Activated naive CD8-positive, alpha-beta T cell treated with anti-CD3 and anti-CD28 coated beads, Interleukin-2, amount 50 U/mL, for 24 hours (primary cell): ENCODE measurements around the gene ETV5.

Experiments
- ATAC-seq: fragments of 150-1000 bp; cut with Tn5 transposase; one replicate; pipeline ENCODE4 v1.10.0; 2021
- DNase-seq: peaks from one replicate; pipeline ENCODE4 v3.0.0; 2021
- H3K27ac Mint-ChIP-seq: one replicate; pipeline ENCODE4 v1.8.0; 2021; ENCODE audit warnings: mild to moderate bottlenecking, mixed read lengths
- H3K27me3 Mint-ChIP-seq: one replicate; pipeline ENCODE4 v1.8.0; 2021; ENCODE audit warnings: mixed read lengths
- H3K36me3 Mint-ChIP-seq: one replicate; pipeline ENCODE4 v1.8.0; 2021; ENCODE audit warnings: low read depth, mixed read lengths
- H3K4me1 Mint-ChIP-seq: one replicate; pipeline ENCODE4 v1.8.0; 2021; ENCODE audit warnings: mixed read lengths
- H3K4me3 Mint-ChIP-seq: one replicate; pipeline ENCODE4 v1.8.0; 2021; ENCODE audit warnings: mild to moderate bottlenecking, moderate library complexity, mixed read lengths
- H3K9me3 Mint-ChIP-seq: one replicate; pipeline ENCODE4 v1.8.0; 2021; ENCODE audit warnings: mixed read lengths

Gene ETV5

DNA sequence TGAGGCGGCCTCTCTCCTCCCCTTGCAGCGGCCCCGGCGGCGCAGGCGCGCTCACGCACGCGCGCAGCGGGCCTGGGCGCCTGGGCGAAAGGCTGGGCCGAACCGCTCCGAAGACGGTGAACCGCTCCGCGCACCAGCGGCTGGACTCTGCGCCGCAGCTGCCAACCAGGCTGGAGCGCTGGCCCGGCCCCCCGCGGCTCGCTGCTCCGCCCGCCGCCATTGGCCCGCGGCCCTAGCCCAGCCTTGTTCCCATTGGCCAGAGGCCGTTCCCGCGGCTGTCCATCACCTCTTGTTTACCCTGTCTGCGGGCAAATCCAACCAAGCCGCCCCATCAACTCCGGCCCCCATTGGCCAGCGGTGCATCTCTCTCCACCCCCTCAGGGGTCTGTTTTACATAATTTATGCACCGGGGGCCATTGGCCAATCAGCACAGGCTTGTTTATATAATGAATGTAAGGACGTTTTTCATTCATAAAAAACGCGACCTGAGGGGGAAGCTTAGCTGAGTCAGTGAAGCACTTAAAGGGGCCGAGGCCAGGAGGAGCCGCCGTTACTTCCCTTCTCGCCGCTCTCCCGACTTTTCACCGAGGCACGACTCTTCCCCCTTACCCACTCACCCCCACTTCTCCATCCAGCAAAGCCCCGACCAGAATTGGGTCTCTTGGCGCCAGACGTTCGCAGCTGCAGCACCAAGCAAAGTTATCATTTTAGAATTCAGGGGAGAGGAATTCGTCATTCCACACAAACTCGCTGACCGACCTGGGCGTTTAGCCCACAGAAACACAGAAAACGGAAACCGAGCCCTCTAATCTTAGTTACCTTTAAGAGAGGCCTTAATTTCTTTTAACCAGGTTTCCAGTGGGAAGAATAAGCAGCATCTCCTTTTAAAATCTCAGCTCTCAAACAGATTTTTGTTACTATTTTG lies at the start of gene ETV5:
TSS of gene ETV5 (minus strand) at position 149 of the 925 bp plus-strand sequence. CDS start 3,221 bp downstream, outside the sequence.
- DNase-seq: peak; percentile 93
- H3K4me1 Mint-ChIP-seq: peaks cover 35% of the 10 kb centered on the region

DNA sequence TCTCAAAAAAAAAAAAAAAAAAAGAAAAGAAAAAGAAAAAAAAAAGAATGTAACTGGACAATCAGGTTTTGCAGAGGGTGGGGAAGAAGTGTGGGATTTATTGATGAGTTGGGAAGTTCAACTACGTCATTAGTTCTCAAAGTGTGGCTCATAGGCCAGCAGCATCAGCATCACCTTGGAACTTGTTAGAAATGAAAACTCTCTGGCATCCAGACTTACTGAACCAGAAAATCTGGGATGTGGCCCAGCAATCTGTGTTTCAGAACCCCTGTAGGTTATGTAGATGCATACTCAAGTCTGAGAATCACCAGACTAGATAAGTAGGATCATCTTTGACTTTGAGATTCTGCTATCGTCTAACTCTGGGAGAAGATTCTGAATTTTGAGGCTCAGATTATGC lies 45.8 kb upstream of the ETV5 start:
- Mint-ChIP-seq H3K9me3 (peaks cover 3% of the 10 kb centered on the region), H3K27me3 (peaks cover 38% of the 10 kb centered on the region), H3K4me3 (no peak overlapping the region), H3K27ac (no peak overlapping the region), H3K4me1 (peaks cover 25% of the 10 kb centered on the region), H3K36me3 (peaks cover 2% of the 10 kb centered on the region)
- no peak for DNase-seq
- ATAC-seq: no peak

More for the DNA sequence above, at the start of gene ETV5:
- Mint-ChIP-seq H3K36me3 (peaks cover 3% of the 10 kb centered on the region), H3K4me3 (peak within 1 kb of the TSS; percentile 85), H3K9me3 (no peaks in the 10 kb centered on the region), H3K27me3 (peaks cover 75% of the 10 kb centered on the region), H3K27ac (peak within 1 kb of the TSS; percentile 88)
- ATAC-seq: peak; percentile 98

DNA sequence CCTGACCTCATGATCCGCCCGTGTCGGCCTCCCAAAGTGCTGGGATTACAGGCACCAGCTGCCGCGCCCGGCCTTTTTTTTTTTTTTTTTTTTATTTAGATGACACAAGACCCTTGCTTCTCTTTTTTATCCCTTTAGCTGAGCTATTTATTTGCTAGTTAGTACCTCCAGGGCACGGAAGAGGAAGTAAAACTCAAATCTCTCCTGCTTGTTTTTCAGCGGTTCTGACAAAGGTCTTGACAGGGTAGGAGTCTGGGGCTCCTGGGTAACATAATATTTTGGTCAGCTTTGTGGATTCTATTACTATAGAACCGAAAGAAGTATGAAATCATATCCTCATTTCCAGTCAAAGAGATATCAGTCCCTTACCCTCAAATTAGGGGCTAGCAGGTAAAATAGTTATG lies 44.0 kb upstream of the ETV5 start:
- Mint-ChIP-seq H3K27ac (peak overlapping the region; percentile 22), H3K36me3 (peaks cover 2% of the 10 kb centered on the region), H3K27me3 (peaks cover 39% of the 10 kb centered on the region), H3K4me1 (peaks cover 25% of the 10 kb centered on the region), H3K9me3 (peaks cover 3% of the 10 kb centered on the region), H3K4me3 (no peak overlapping the region)
- ATAC-seq (peak; percentile 50), DNase-seq (no peak)

DNA sequence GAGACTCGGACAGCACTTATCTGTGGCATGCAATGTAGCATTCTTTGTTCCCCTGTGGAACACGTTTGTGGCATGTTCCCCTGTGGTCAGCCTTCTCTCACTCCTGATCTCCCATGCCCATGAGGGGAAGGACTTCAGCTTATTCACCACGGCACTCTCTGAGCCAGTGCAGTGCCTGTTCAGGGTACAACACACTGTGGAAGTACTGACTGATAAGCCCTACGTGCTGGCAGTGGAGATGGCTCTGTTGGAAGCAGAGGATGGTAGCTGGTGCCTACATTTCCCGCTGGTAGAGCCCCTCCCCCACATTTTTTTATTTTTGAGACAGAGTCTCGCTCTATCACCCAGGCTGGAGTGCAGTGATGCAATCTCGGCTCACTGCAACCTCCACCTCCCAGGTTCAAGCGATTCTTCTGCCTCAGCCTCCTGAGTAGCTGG lies 43.5 kb upstream of the ETV5 start:
- no peak for ATAC-seq
- H3K4me3 Mint-ChIP-seq: no peak overlapping the region
- H3K27me3 Mint-ChIP-seq: peaks cover 39% of the 10 kb centered on the region

DNA sequence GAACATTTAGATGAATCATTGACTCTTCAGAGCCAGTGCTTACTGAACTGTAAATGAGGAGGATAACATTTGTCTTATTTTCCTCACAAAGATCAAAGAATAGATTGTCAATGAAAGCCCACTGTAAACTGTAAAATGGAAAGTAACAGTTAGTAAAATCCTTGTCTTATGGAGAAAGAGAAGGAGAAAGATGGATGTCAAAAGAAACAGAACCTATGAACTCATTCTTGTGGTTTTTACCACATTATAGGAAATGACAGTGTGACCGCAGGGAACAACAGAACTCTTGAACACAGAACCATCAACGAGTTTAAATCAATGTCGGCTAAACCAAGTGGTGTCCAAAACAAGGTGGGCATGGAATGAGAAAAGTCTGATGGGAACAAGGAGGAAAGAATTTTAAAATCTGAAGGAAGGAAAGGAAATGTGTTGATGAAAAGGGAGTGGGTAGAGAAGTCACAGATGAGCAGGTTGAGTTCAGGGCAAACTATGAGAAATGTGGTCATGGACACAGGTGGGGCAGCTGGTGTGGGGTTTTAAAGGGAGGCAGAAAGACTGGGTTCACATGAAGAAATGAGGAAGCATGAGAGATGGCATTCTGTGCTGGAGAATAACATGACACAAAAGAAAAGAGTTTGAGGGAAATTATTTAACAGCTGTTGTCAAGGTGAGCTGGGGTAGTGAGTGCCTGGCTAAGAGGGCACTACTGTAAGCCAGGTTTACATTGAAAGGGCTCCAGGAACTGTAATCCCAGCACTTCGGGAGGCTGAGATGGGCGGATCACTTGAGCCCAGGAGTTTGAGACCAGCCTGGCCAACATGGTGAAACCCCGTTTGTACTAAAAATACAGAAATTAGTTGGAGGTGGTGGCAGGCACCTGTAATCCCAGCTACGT lies 42.4 kb upstream of the ETV5 start:
- ATAC-seq (peak; percentile 45), DNase-seq (no peak)
- peaks cover 3% of the 10 kb centered on the region for H3K9me3 Mint-ChIP-seq
- H3K27ac Mint-ChIP-seq: peak overlapping the region; percentile 57
- peaks cover 39% of the 10 kb centered on the region for H3K27me3 Mint-ChIP-seq
- peaks cover 2% of the 10 kb centered on the region for H3K36me3 Mint-ChIP-seq
- H3K4me1 Mint-ChIP-seq: peaks cover 25% of the 10 kb centered on the region
- peak overlapping the region; percentile 4 for H3K4me3 Mint-ChIP-seq

More for the DNA sequence above, 43.5 kb upstream of the ETV5 start:
- peaks cover 25% of the 10 kb centered on the region for H3K4me1 Mint-ChIP-seq
- H3K27ac Mint-ChIP-seq: no peak overlapping the region
- peaks cover 3% of the 10 kb centered on the region for H3K9me3 Mint-ChIP-seq
- peaks cover 2% of the 10 kb centered on the region for H3K36me3 Mint-ChIP-seq
- DNase-seq: no peak

DNA sequence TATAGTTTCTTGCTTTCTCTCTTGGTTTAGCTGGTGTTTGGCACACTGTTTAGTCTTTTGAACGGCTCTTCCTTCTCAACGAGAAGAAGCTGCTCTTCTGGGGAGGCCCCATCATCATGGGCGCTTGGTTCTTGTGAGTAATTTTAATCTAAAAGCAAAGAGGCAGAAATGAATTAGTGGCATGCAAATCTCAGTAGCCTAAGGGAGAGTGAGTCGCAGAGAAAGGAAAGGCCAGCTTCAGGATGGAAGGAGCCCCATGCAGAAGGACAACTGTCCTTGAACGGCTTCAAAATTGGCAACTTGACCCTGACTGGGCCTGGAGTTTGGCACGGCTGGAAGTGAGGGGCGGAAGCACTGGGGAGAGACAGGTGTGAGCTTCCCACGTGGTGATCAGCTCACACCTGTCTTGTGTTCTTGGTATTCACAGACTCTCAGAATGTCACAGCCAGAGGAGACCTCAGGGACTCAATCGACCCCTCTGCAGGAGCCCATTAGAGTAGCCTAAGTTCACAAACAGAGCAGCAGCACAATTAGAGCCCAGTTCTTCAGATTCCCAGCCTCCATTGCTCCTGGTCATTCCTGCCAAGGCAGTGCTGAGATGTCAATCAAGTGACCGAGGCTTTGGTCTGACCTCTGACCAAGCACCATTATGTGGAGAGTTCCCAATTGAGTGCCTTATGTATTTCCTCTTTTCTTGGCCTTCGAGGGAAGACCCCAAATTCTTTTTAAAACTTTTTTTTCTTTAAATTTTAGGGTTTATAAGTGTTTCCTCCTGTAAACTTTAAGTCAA lies 41.3 kb upstream of the ETV5 start:
- Mint-ChIP-seq H3K9me3 (peaks cover 3% of the 10 kb centered on the region), H3K27ac (no peak overlapping the region), H3K36me3 (peaks cover 2% of the 10 kb centered on the region), H3K27me3 (peaks cover 36% of the 10 kb centered on the region), H3K4me1 (peaks cover 25% of the 10 kb centered on the region), H3K4me3 (no peak overlapping the region)
- no peak for ATAC-seq
- DNase-seq: no peak

DNA sequence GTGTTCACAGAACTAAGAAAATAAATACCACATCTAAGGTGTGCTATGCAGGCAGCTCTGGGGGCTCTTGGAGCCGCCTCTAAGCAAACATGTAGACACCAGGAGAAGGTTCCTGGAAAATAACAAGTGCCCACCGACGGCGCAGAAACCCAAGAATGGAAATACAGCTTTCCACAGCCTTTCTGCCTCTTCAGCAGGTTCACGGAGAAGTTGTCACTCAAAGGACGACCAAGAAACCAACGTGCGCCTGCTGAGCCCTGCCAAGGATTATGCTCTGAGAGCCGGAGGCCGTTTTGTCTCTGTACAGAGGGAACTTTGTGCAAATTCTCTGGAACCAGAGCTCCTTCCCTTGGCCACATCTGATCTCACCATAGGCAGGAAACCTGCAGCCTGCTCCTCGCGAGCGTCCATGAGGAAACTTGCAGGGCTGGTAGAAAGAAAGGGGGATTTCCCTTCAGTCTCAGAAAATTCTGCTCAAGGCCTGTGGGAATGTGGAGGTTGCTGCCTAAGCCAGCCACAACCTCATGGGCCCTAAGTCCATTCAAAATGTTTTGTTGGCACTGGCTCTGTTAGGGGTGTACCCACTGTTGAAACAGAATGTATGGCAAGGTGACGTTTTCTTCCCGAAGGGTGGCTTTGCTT lies 40.6 kb upstream of the ETV5 start:
- peaks cover 36% of the 10 kb centered on the region for H3K27me3 Mint-ChIP-seq
- peaks cover 25% of the 10 kb centered on the region for H3K4me1 Mint-ChIP-seq
- no peak overlapping the region for H3K4me3 Mint-ChIP-seq
- DNase-seq (no peak), ATAC-seq (no peak)
- peaks cover 3% of the 10 kb centered on the region for H3K9me3 Mint-ChIP-seq
- no peak overlapping the region for H3K27ac Mint-ChIP-seq
- peaks cover 2% of the 10 kb centered on the region for H3K36me3 Mint-ChIP-seq

DNA sequence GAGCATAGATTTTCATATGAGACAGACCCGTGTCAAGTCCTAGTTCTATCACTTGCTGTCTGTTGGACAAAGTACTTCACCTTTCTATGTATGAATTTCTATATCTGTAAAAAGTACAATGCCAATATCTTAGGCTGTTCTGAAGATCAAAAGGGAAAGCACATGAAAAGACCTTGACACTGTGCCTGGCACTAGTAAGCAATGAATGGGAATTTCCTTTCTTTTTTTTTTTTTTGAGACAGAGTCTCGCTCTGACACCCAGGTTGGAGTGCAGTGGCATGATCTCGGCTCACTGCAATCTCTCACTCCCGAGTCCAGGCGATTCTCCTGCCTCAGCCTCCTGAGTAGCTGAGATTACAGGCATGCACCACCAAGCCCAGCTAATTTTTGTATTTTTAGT lies 35.4 kb upstream of the ETV5 start:
- no peaks in the 10 kb centered on the region for H3K4me1 Mint-ChIP-seq

DNA sequence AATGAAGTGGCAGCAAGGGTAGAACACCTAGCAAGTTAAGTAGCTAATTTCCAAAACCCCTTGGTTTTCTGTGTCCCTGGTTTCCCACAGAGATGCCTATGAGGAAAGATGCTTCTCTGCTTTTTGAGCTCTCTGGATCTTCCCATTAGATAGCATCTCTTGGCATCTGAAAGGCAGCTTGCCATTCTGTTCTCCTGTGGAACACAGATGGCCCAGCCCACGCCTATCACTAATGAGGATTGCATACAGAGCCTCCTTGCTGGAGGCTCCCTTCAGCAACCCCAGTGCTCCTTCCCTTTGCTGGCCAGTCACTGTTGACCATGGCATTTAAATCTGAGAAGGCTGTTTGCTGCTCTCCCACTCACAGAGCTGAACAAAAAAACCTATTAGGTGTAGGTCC lies 34.4 kb upstream of the ETV5 start:
- Mint-ChIP-seq H3K27ac (no peak overlapping the region), H3K27me3 (peaks cover 6% of the 10 kb centered on the region)
- no peak for DNase-seq

More for the DNA sequence above, 35.4 kb upstream of the ETV5 start:
- Mint-ChIP-seq H3K36me3 (no peaks in the 10 kb centered on the region), H3K9me3 (no peaks in the 10 kb centered on the region), H3K27me3 (peaks cover 8% of the 10 kb centered on the region), H3K4me3 (no peak overlapping the region), H3K27ac (no peak overlapping the region)
- no peak for ATAC-seq
- no peak for DNase-seq

DNA sequence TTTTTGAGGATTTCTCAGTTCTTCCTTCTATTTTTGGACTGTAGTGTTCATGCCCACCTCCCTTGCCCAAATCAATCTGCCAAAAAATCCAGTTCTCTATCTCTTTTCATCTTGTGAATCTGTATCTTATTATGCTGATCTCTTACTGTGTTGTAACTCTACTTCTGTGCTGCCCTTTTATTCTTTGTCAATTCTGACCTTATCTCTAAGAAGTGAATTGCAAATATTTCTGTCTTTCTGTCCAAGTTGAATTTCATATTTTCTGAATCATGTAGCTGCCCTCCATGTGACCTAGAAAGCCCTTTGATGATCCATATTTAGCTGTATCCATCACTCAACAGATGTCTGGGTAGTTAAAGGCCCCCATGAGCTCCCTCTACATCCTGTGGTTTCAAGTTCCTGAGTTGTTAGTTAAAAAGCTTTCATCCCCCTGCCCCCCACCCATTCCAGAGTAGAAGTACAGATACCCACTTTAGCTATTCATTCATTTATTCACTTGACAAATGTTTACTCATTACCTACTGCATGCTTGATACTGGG lies 33.6 kb upstream of the ETV5 start:
- Mint-ChIP-seq H3K36me3 (no peaks in the 10 kb centered on the region), H3K4me3 (no peak overlapping the region), H3K9me3 (no peaks in the 10 kb centered on the region), H3K27ac (no peak overlapping the region), H3K4me1 (no peaks in the 10 kb centered on the region), H3K27me3 (peaks cover 6% of the 10 kb centered on the region)
- ATAC-seq (no peak), DNase-seq (no peak)

More for the DNA sequence above, 34.4 kb upstream of the ETV5 start:
- no peak overlapping the region for H3K4me3 Mint-ChIP-seq
- H3K9me3 Mint-ChIP-seq: no peaks in the 10 kb centered on the region
- ATAC-seq: no peak
- H3K36me3 Mint-ChIP-seq: no peaks in the 10 kb centered on the region
- no peaks in the 10 kb centered on the region for H3K4me1 Mint-ChIP-seq

DNA sequence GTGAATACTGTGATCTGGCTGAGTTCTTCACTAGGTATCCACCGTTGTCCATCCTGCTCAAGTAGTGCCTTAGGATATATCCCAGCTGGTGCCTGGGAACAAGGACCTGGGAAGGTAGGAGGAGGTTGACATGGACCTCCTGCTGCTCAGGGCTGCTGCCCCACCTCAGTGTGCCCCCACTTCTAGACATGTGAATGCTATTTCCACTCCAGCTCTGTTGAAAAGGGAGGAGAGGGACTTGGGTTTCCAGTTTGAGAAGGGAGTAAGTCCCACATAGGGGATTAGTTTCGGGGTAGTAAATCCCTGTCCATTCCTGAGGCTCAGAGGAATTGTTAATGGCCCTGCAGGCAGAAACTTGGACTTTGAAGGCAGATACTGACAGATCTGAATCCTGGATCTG lies 32.9 kb upstream of the ETV5 start:
- Mint-ChIP-seq H3K9me3 (no peaks in the 10 kb centered on the region), H3K36me3 (no peaks in the 10 kb centered on the region), H3K4me1 (no peaks in the 10 kb centered on the region)

DNA sequence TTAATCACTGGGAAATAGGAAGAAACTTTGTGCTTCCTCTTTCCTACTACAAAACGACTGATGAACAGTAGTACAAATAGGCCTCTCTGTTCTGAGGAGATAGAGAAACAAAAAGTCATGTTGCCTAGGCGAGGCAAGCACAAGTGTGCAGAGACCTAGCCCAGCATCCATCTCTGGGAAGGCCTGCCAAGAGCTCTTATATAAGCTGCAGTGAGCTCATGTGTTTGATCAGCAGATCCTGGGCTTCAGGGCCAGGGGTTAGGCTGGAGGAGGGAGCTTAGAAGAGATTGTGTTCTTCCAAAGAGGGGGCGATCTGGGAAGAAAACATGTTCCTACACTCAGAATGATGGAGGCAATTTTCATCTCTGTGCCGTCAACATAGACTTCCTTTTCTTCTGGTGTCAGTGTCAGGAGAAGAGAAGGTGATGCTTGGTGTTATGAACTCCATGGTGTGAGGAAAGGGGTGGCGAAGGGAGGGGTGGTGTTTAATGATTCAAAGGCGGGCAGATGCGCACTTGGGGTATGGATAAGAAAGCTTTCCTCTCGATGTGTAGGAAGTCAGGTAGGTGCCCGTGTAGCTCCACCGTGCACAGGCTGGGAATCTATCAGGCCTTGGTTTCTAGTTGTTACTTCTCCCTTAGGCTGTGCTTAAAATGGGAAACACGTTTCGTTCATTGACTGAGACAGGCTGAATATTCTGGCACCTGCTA lies 29.5 kb upstream of the ETV5 start:
- H3K9me3 Mint-ChIP-seq: no peaks in the 10 kb centered on the region
- no peaks in the 10 kb centered on the region for H3K36me3 Mint-ChIP-seq
- H3K4me1 Mint-ChIP-seq: no peaks in the 10 kb centered on the region
- H3K27me3 Mint-ChIP-seq: peaks cover 21% of the 10 kb centered on the region
- ATAC-seq: no peak
- DNase-seq: no peak
- no peak overlapping the region for H3K4me3 Mint-ChIP-seq
- H3K27ac Mint-ChIP-seq: no peak overlapping the region

More for the DNA sequence above, 32.9 kb upstream of the ETV5 start:
- DNase-seq (no peak), ATAC-seq (no peak)
- peaks cover 6% of the 10 kb centered on the region for H3K27me3 Mint-ChIP-seq
- no peak overlapping the region for H3K27ac Mint-ChIP-seq
- H3K4me3 Mint-ChIP-seq: no peak overlapping the region
